Stimulated activated memory B cell treated with anti-CD40 and anti-IgM and Interleukin-4, amounts not matched to agents 10 μg/mL and 1 μg/mL and 100 μg/mL, for 72 hours (primary cell): ENCODE results near the gene SLC7A6OS.
A peak's percentile ranks its signal among the peaks of the same experiment; 100 is the strongest.

ENCODE experiments used
- ATAC-seq: fragments of 150-1000 bp; cut with Tn5 transposase; 2 replicates; pipeline ENCODE4 v1.10.0; 2021
- H3K27ac Mint-ChIP-seq: one replicate; pipeline ENCODE4 v1.8.0; 2022; ENCODE audit warnings: mild to moderate bottlenecking, mixed read lengths
- H3K27me3 Mint-ChIP-seq: one replicate; pipeline ENCODE4 v1.8.0; 2022; ENCODE audit warnings: mixed read lengths
- H3K36me3 Mint-ChIP-seq: one replicate; pipeline ENCODE4 v1.8.0; 2022; ENCODE audit warnings: mixed read lengths
- H3K4me1 Mint-ChIP-seq: one replicate; pipeline ENCODE4 v1.8.0; 2022; ENCODE audit warnings: mixed read lengths
- H3K4me3 Mint-ChIP-seq: one replicate; pipeline ENCODE4 v1.8.0; 2022; ENCODE audit warnings: mild to moderate bottlenecking, moderate library complexity, mixed read lengths
- H3K9me3 Mint-ChIP-seq: one replicate; pipeline ENCODE4 v1.8.0; 2022; ENCODE audit warnings: mixed read lengths

SLC7A6OS gene

DNA sequence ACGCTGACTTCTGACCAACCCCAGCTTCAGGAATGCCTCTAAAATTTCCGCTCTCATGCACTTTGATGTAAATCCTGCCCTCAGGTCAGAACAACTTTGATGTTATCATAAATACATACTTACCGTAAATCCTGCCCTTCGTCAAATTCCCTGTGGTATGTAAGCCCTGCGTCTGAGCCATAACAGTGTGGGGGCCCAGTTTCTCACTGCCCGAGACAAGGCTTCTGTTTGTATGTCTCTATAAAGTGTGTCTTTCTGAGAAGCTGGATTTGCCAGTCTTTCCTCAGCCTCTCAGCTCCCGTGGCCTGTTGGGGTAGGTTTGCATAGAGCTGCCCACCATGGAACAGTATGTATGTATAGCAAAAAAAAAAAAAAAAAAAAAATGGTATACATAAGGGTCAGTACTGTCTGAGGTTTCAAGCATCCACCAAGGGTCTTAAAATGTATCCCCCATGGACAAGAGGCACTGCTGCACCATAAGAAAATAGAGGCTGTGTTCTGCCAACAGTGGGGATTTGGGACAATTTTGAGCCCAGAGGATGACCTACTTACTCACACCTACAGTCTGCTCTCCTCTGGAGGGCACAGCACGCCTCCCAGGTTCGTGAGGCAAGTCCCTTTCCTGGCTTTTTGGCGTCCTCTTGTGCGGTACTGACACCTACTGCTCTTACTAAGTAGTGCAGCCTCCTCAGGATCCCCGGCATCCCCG, 17.6 kb upstream of the SLC7A6OS start:
- Mint-ChIP-seq H3K27me3 (no peaks in the 10 kb centered on the region), H3K4me3 (no peak overlapping the region), H3K9me3 (no peaks in the 10 kb centered on the region), H3K4me1 (peaks cover 19% of the 10 kb centered on the region), H3K27ac (peak overlapping the region; percentile 33), H3K36me3 (peaks cover 43% of the 10 kb centered on the region)
- peak; percentile 92 for ATAC-seq

DNA sequence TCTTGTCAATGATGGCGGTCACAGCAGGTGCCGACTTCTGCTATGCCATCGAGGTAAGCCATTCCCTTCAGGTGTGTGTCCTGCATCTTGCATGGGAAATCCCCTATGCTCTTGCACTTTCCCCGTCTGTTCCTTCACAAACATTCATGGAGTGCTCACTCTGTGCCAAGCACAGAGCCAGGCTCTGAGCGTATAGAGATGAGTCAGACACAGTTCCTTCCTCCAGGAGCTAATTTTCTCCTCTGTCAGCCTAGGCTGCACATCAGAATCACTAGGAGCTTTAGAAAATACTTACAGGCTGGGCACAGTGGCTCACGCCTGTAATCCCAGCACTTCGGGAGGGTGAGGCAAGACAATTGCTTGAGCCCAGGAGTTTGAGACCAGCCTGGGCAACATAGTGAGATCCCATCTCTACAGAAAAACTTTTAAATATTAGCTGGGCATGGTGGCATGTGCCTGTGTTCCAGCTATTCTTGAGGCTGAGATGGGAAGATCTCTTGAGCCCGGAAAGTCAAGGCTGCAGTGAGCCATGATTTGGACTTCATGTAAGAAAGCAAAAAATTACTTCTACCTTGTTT, 14.1 kb upstream of the SLC7A6OS start:
- Mint-ChIP-seq H3K36me3 (peaks cover 27% of the 10 kb centered on the region), H3K4me1 (peaks cover 9% of the 10 kb centered on the region), H3K27ac (no peak overlapping the region), H3K27me3 (no peaks in the 10 kb centered on the region), H3K4me3 (no peak overlapping the region), H3K9me3 (no peaks in the 10 kb centered on the region)
- no peak for ATAC-seq

DNA sequence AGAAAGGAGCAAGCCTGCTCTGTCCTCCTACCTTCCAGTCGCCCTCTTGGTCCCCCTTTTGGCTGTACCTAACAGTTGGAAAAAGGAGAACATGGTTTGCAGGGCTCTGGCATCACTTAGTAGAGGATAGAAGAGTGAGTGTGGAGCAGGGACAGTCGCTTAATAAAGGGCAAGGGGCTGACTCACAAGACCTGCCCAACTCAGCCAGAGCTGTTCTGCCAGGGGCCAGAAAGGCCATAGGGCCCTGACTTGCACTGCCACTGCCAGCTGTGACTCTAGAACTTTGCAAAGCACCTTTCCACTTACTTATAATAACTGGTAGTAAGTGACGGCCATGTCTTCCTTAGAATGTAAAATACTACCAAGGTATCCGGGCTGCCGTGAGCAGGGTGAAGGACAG, 13.6 kb upstream of the SLC7A6OS start:
- no peaks in the 10 kb centered on the region for H3K9me3 Mint-ChIP-seq
- H3K4me3 Mint-ChIP-seq, result no peak overlapping the region
- peaks cover 11% of the 10 kb centered on the region for H3K4me1 Mint-ChIP-seq
- no peak overlapping the region for H3K27ac Mint-ChIP-seq
- ATAC-seq, result no peak
- no peaks in the 10 kb centered on the region for H3K27me3 Mint-ChIP-seq
- H3K36me3 Mint-ChIP-seq, result peaks cover 30% of the 10 kb centered on the region

DNA sequence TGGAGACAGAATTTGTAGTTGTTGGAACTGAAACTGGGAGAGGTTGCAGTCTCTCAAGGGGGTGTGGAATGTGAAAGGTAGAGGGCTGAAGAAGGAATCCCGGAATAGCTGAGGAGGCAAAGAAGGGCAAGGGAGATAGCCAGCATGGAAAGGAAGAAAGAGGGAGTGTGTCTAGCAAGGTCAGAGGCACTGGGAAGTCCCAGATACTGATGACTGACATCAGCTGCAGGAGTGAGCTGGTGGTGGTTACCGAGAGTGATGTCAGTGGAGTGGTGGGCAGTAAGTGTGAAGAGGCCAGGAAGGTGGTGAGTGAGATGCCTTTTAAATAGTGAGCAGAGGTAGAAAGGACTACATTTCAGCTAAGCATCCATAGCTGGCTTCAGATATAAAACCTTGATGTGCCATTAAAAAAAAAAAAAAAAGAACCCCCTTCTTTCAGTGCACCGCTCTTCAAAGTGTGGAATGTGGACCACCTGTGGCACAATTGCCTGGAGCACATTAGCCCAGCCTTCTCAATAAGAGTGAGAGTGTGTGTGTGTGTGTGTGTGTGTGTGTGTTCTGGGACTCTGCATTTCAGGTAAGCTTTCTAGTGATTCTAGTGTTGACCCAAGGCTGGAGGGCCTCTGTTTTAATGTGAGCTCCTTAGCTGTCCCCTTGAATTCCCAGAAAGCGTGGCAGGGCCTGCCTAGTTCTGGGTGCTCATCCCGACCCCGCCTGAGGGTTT, 8.6 kb upstream of the SLC7A6OS start:
- Mint-ChIP-seq H3K4me1 (peaks cover 12% of the 10 kb centered on the region), H3K27me3 (no peaks in the 10 kb centered on the region), H3K4me3 (no peak overlapping the region), H3K36me3 (peaks cover 36% of the 10 kb centered on the region), H3K27ac (peak overlapping the region; percentile 36), H3K9me3 (no peaks in the 10 kb centered on the region)
- peak; percentile 73 for ATAC-seq

DNA sequence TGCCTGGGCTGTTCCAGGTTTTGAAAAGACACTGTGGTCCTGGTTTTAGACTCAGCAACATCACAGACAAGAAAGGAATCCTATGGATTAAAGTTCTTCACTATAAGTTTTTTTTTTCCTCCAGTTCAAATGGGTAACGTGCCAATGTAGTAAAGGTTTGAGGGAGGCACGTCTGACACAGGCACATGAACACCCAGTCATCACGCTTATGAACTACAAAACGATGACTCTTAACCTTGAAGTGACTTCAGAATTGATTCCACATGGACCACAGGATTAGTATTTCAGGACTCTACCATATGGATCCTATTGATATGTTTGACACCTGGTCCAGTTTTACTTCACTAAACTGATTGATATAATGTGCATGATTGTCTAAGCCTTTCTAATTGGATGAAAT, 2.4 kb upstream of the SLC7A6OS start:
- no peaks in the 10 kb centered on the region for H3K9me3 Mint-ChIP-seq
- peaks cover 19% of the 10 kb centered on the region for H3K36me3 Mint-ChIP-seq
- peaks cover 33% of the 10 kb centered on the region for H3K4me1 Mint-ChIP-seq
- no peak for ATAC-seq
- H3K27me3 Mint-ChIP-seq, result no peaks in the 10 kb centered on the region
- H3K27ac Mint-ChIP-seq, result no peak overlapping the region
- H3K4me3 Mint-ChIP-seq, result no peak overlapping the region

DNA sequence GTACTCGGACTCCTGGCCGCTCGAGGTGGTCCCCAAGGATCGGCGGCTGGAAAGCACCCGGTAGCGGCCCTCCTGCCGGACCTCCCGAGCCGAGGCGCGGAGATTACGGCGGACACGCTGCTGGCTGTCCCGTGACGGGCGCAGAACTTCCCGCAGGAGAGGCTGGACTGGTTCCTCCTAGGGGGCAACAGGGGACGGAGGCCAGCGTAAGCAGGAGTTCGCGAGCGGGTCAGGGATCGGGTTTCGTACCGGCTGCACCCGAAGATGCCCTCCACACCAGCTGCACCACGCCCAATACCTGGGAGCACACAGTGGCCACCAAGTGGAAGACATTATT, 341 bp downstream of the SLC7A6OS start:
- Mint-ChIP-seq H3K27me3 (no peaks in the 10 kb centered on the region), H3K9me3 (no peaks in the 10 kb centered on the region), H3K36me3 (peaks cover 18% of the 10 kb centered on the region), H3K4me3 (peak overlapping the region; percentile 95), H3K27ac (peak overlapping the region; percentile 88), H3K4me1 (peaks cover 37% of the 10 kb centered on the region)
- ATAC-seq, result no peak

DNA sequence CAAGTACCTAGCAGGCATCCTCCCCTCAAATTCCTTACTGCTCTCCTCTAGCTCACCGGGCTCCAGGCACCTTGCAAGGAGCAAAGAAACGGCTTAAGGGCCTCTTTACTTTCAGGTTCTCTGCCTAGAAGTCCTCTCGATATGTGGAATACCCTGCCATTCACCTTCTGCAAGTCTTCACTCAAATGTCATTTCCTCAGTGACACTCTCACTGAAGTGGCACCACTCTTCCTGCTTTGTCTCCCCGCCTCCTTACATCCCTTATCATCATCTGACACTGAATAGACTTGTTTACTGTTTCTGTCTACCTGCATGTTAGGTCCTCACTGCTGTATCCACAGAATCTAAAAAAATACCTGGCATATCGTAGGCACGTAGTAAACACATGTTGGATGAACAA, 947 bp downstream of the SLC7A6OS start:
- no peak for ATAC-seq
- H3K36me3 Mint-ChIP-seq, result peaks cover 18% of the 10 kb centered on the region
- peaks cover 43% of the 10 kb centered on the region for H3K4me1 Mint-ChIP-seq
- H3K27me3 Mint-ChIP-seq, result no peaks in the 10 kb centered on the region
- peak overlapping the region; percentile 95 for H3K4me3 Mint-ChIP-seq
- H3K27ac Mint-ChIP-seq, result peak overlapping the region; percentile 88
- no peaks in the 10 kb centered on the region for H3K9me3 Mint-ChIP-seq

DNA sequence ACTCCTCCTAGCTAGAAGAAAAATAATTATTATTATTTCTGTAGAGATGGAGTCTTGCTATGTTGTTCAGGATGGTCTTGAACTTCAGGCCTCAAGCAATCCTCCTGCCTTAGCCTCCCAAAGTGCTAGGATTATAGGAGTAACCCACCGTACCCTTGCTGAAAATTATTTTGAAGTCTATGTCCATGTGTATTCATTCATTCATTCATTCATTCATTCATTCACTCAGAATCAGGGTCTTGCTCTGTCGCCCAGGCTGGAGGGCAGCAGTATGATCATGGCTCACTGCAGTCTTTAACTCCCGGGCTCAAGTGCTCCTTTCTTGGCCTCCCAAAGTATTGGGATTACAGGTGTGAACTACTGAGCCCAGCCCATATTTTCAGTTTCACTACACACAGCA, 4.1 kb downstream of the SLC7A6OS start:
- Mint-ChIP-seq H3K36me3 (peaks cover 42% of the 10 kb centered on the region), H3K9me3 (no peaks in the 10 kb centered on the region), H3K4me3 (no peak overlapping the region), H3K27me3 (no peaks in the 10 kb centered on the region), H3K4me1 (peaks cover 32% of the 10 kb centered on the region), H3K27ac (no peak overlapping the region)
- ATAC-seq, result no peak

DNA sequence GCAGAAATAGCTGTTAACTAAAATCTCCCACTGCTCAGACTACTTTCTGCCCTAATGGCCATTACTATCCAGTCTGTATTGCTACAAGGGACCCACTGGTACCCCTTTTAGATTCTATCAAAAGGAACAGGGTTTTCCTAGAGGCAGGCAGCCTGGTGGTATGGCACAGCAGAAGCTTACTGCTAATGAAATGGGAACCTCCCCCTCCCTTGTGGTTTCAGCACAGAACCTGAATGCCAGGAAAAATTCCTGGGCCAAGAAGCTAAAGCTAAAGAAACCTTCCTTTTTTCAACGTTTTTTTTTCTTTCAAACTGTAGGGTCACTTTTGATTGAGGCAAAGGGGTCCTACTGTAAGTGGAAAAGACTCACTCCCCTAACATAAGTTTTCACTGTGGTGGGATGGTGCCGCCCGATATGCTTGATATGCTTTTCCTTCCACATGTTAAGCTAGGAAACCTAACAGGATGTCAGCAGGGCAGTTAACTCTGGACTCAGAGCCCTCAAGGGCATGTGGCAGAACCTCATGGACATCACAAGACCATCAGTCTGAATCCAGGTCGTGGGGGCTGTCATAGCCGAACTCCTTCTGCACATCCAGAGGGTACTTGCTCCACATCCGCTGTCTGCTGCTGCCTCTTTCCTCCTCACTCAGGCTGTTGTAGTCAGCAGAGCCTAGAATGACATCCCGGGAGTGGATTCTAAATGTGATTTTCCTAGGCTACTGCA, 9.8 kb downstream of the SLC7A6OS start:
- Mint-ChIP-seq H3K4me3 (no peak overlapping the region), H3K27ac (peak overlapping the region; percentile 62), H3K4me1 (peaks cover 24% of the 10 kb centered on the region), H3K27me3 (no peaks in the 10 kb centered on the region), H3K36me3 (peaks cover 75% of the 10 kb centered on the region), H3K9me3 (no peaks in the 10 kb centered on the region)
- no peak for ATAC-seq

DNA sequence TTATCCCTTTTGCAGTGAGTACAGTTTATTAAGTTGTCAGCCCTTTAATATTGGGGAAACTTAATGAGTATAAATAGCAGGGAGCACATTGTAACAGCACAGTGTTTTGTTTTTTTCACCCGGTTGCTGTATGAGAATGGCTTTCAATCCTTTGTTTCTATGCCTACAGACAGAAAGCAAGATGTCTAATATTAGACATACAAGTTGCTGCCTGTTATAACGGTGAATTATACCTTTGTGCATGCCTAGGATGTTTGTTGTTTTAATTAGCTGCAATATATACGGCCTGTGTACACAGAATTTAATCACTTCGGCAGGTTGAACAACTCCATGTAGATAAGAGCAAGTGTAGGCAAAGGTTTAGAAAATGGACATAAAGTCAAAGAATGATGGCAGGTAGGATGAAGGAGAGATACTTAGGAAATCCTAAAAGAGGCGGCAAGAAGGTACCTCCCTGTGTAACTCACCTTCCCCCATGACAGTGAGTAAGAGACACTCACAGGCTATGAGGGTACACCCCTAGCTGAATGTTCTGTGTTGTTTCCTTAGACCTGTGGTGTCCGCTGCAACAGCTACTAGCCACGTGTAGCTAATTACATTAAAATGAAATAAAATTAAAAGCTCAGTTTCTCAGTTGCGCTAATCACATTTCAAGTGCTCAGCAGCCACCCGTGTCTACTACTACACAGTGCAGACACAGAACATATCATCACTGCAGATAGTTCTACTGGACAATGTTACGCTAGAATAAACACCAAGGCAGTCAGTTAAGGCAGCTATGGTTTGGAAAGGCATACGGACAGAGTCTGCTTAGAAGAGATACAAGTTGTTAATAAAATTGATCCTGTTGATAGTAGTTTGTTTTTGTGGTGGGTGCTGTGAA, 10.9 kb downstream of the SLC7A6OS start:
- Mint-ChIP-seq H3K9me3 (no peaks in the 10 kb centered on the region), H3K4me3 (no peak overlapping the region)

DNA sequence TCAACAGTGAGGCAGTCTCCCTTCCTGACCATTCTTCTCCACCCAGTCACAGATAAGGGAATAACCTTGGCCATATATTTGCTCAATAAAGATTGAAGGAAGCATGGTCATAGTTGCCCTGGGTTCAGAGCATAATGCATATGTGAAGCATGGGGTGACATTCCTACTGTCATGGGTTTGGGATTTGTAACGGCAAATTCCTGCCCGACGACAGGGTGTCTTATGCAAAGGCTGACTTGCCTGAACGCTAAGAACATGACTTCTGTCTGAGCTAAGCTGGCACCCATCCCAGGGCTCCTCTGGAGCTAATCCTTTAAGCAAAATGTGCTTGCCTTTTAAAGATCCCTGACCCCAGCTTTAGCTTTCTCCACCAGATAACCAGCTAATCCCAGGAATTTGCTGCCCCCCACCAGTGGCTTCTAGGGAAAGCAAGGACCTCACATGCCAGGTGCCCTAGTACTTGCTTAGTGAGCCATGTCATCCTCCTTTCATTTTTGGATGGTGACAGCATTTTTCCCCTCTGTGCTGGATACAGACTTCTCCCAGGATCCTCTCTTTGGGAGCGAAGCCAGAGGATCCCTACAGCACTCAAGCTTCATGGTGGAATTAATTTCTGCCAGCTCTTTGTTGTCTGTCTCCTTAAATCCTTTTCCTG, 11.7 kb downstream of the SLC7A6OS start:
- Mint-ChIP-seq H3K9me3 (no peaks in the 10 kb centered on the region), H3K36me3 (peaks cover 77% of the 10 kb centered on the region), H3K4me1 (peaks cover 12% of the 10 kb centered on the region), H3K4me3 (no peak overlapping the region), H3K27me3 (no peaks in the 10 kb centered on the region), H3K27ac (peak overlapping the region; percentile 75)
- no peak for ATAC-seq

More for the DNA sequence above, 10.9 kb downstream of the SLC7A6OS start:
- H3K4me1 Mint-ChIP-seq, result peaks cover 14% of the 10 kb centered on the region
- H3K27ac Mint-ChIP-seq, result peak overlapping the region; percentile 75
- no peak for ATAC-seq
- H3K27me3 Mint-ChIP-seq, result no peaks in the 10 kb centered on the region
- peaks cover 74% of the 10 kb centered on the region for H3K36me3 Mint-ChIP-seq

DNA sequence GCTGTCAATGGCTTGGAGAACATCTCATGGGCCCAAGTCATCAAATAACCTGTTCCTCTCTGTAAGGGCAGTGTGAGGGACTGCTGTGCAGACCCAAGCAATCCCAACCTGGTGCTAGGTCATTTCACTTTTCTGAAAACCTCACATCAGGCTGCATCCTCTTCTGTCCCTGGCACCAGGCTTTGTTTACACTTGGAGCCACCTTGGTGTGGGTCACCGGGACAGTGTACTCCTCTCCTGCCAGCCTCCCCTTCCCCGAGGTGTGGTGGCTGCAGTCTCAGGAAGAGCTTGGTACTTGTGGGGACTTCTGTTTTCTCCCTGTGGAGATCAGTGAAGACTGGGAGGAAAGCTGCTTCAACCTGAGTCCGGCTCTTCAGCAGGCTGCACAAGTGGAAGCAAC, 12.4 kb downstream of the SLC7A6OS start:
- H3K9me3 Mint-ChIP-seq, result no peaks in the 10 kb centered on the region
- H3K36me3 Mint-ChIP-seq, result peaks cover 77% of the 10 kb centered on the region
- H3K27me3 Mint-ChIP-seq, result no peaks in the 10 kb centered on the region
- no peak overlapping the region for H3K4me3 Mint-ChIP-seq
- H3K4me1 Mint-ChIP-seq, result peaks cover 12% of the 10 kb centered on the region
- no peak overlapping the region for H3K27ac Mint-ChIP-seq
- no peak for ATAC-seq

DNA sequence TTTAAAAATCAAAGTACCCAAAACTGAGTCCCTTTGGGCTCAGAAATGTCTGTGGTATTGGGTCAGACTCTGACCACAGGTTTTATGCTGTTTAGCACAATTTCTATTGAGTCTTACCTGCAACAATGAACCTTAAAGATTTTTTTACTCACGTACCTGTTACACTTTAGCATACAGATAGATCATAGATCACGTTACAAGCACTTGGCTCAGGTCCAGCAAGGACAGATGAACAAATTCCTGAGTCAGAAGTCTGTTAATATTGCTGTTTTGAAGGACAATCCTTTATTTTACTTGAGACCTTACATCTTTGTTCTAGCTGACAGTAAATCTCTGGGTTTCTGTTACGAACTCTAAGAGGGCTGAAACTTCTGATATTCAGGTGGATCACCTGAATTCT, 12.8 kb downstream of the SLC7A6OS start:
- no peaks in the 10 kb centered on the region for H3K9me3 Mint-ChIP-seq

DNA sequence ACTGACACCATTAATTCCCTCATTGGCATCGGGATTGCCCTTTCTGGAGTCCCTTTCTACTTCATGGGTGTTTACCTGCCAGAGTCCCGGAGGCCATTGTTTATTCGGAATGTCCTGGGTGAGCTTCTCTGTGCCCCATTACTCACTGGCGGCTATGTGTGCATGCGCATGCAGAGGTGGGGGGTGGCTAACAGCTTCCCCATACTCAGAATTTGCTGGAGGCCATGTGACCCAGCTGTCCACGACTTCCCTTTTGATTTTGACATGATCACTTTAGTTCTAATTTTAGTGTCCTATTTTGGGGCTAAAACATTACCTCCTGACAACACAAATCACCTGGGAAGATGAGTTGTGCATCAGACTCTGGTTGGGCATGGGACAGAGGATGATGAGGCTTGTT, 14.1 kb downstream of the SLC7A6OS start:
- peaks cover 14% of the 10 kb centered on the region for H3K4me1 Mint-ChIP-seq
- peaks cover 79% of the 10 kb centered on the region for H3K36me3 Mint-ChIP-seq
- no peak for ATAC-seq
- H3K4me3 Mint-ChIP-seq, result no peak overlapping the region
- H3K9me3 Mint-ChIP-seq, result no peaks in the 10 kb centered on the region
- no peaks in the 10 kb centered on the region for H3K27me3 Mint-ChIP-seq
- peak overlapping the region; percentile 42 for H3K27ac Mint-ChIP-seq

More for the DNA sequence above, 12.8 kb downstream of the SLC7A6OS start:
- no peak for ATAC-seq
- Mint-ChIP-seq H3K4me3 (no peak overlapping the region), H3K27me3 (no peaks in the 10 kb centered on the region), H3K36me3 (peaks cover 78% of the 10 kb centered on the region), H3K27ac (peak overlapping the region; percentile 42), H3K4me1 (peaks cover 12% of the 10 kb centered on the region)
